CD4-positive, alpha-beta T cell treated with Interleukin-10 for 1 hour (primary cell): Measurements from ENCODE around the gene SEMA3G.
A peak's percentile ranks its signal among the peaks of the same experiment; 100 is the strongest.

Source experiments
- DNase-seq: peaks from one replicate; pipeline ENCODE4 v3.0.0-alpha.2; 2020

SEMA3G gene

GRCh38 chr3:52444860-52445793 is at the start of gene SEMA3G:
Gene SEMA3G, minus strand, starts transcription at chr3:52445103. Its CDS starts 76 bp downstream, at chr3:52445027.
- DNase-seq = peak; percentile 80

- no peak for DNase-seq
Observed at GRCh38 chr3:52494445-52494844, 49.5 kb upstream of the SEMA3G start.

GRCh38 chr3:52493232-52494017 is 48.5 kb upstream of the SEMA3G start:
- DNase-seq = no peak

GRCh38 chr3:52492059-52492458 is 47.2 kb upstream of the SEMA3G start:
- no peak for DNase-seq

GRCh38 chr3:52490939-52491526 is 46.1 kb upstream of the SEMA3G start:
- DNase-seq = no peak

GRCh38 chr3:52490035-52490938 is 45.4 kb upstream of the SEMA3G start:
- DNase-seq = no peak

GRCh38 chr3:52489453-52489852 is 44.5 kb upstream of the SEMA3G start:
- no peak for DNase-seq

GRCh38 chr3:52488746-52489145 is 43.8 kb upstream of the SEMA3G start:
- DNase-seq = no peak

- DNase-seq = no peak
Observed at GRCh38 chr3:52487788-52488691, 43.1 kb upstream of the SEMA3G start.

GRCh38 chr3:52487050-52487787 is 42.3 kb upstream of the SEMA3G start:
- DNase-seq = no peak

GRCh38 chr3:52484680-52485461 is 40.0 kb upstream of the SEMA3G start:
- DNase-seq = no peak

GRCh38 chr3:52483577-52484381 is 38.9 kb upstream of the SEMA3G start:
- no peak for DNase-seq

- no peak for DNase-seq
Observed at GRCh38 chr3:52483081-52483480, 38.2 kb upstream of the SEMA3G start.

- no peak for DNase-seq
Observed at GRCh38 chr3:52481819-52482521, 37.1 kb upstream of the SEMA3G start.

GRCh38 chr3:52480768-52481715 is 36.1 kb upstream of the SEMA3G start:
- DNase-seq = no peak

- no peak for DNase-seq
Observed at GRCh38 chr3:52479877-52480575, 35.1 kb upstream of the SEMA3G start.
